ENCODE data around the gene RPL38.

The RPL38 gene

DNA sequence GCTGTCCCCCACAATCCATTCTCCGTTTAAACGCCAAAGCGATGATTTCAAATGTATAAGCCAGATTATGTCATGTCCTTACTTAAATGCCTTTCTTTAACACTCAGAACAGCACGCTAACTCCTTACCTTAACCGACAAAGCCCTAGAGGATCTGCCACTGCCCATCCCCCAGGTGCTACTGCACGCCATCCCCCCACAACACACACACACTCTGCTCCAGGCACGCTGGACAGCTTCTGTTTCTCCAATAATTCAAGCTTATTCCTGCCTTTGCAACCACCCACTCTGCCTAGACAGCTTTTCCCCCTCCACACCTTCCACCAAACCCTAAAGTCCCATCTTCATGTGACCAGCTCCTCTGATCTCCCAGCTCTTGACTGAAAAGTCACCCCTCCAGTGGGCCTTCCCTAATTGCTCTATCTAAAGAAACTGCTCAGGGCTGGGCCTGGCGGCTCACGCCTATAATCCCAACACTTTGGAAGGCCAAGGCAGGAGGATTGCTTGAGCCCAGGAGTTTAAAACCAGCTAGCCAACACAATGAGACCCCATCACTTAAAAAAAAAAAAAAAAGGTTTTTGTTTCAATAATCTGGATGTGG is 38.9 kb upstream of the RPL38 start:
- no peak overlapping the region for H3K9ac ChIP-seq (ENCODE audit: low read length)
- H3K4me3 ChIP-seq (ENCODE audit: low read depth, low read length) = no peak overlapping the region
- H3K36me3 ChIP-seq (ENCODE audit: control insufficient read depth, insufficient read depth, low read length) = no peaks in the 10 kb centered on the region
- no peaks in the 10 kb centered on the region for H3K27me3 ChIP-seq (ENCODE audit: control insufficient read depth, insufficient read depth, low read length)
- peaks cover 8% of the 10 kb centered on the region; the same call in 1 of the 2 replicates for H3K4me1 ChIP-seq (ENCODE audit: control insufficient read depth, insufficient read depth, low read length)
- H3K27ac ChIP-seq (ENCODE audit: low read depth, low read length) = no peak overlapping the region
- no peaks in the 10 kb centered on the region for H3K9me3 ChIP-seq (ENCODE audit: control insufficient read depth, insufficient read depth, low read depth, low read length)

GRCh38 chr17:74165797-74166365 is 37.6 kb upstream of the RPL38 start:
- no peaks in the 10 kb centered on the region for H3K27me3 ChIP-seq (ENCODE audit: control insufficient read depth, insufficient read depth, low read length)
- H3K9me3 ChIP-seq (ENCODE audit: control insufficient read depth, insufficient read depth, low read depth, low read length) = no peaks in the 10 kb centered on the region
- H3K4me3 ChIP-seq (ENCODE audit: low read depth, low read length) = no peak overlapping the region
- H3K9ac ChIP-seq (ENCODE audit: low read length) = no peak overlapping the region
- H3K4me1 ChIP-seq (ENCODE audit: control insufficient read depth, insufficient read depth, low read length) = peaks cover 8% of the 10 kb centered on the region; the same call in 1 of the 2 replicates
- H3K27ac ChIP-seq (ENCODE audit: low read depth, low read length) = no peak overlapping the region
- H3K36me3 ChIP-seq (ENCODE audit: control insufficient read depth, insufficient read depth, low read length) = no peaks in the 10 kb centered on the region

- Histone ChIP-seq H3K36me3 (ENCODE audit: control insufficient read depth, insufficient read depth, low read length) (no peaks in the 10 kb centered on the region), H3K27me3 (ENCODE audit: control insufficient read depth, insufficient read depth, low read length) (no peaks in the 10 kb centered on the region), H3K9ac (ENCODE audit: low read length) (no peak overlapping the region)
These were observed 32.6 kb upstream of the RPL38 start for GRCh38 chr17:74170924-74171323.

GRCh38 chr17:74172700-74173099 is 30.8 kb upstream of the RPL38 start:
- Histone ChIP-seq H3K4me3 (ENCODE audit: low read depth, low read length) (no peak overlapping the region), H3K9me3 (ENCODE audit: control insufficient read depth, insufficient read depth, low read depth, low read length) (no peaks in the 10 kb centered on the region), H3K9ac (ENCODE audit: low read length) (no peak overlapping the region), H3K4me1 (ENCODE audit: control insufficient read depth, insufficient read depth, low read length) (no peaks in the 10 kb centered on the region), H3K36me3 (ENCODE audit: control insufficient read depth, insufficient read depth, low read length) (no peaks in the 10 kb centered on the region), H3K27ac (ENCODE audit: low read depth, low read length) (no peak overlapping the region), H3K27me3 (ENCODE audit: control insufficient read depth, insufficient read depth, low read length) (no peaks in the 10 kb centered on the region)

More at GRCh38 chr17:74170924-74171323, 32.6 kb upstream of the RPL38 start:
- Histone ChIP-seq H3K27ac (ENCODE audit: low read depth, low read length) (no peak overlapping the region), H3K4me3 (ENCODE audit: low read depth, low read length) (no peak overlapping the region), H3K9me3 (ENCODE audit: control insufficient read depth, insufficient read depth, low read depth, low read length) (no peaks in the 10 kb centered on the region), H3K4me1 (ENCODE audit: control insufficient read depth, insufficient read depth, low read length) (no peaks in the 10 kb centered on the region)

DNA sequence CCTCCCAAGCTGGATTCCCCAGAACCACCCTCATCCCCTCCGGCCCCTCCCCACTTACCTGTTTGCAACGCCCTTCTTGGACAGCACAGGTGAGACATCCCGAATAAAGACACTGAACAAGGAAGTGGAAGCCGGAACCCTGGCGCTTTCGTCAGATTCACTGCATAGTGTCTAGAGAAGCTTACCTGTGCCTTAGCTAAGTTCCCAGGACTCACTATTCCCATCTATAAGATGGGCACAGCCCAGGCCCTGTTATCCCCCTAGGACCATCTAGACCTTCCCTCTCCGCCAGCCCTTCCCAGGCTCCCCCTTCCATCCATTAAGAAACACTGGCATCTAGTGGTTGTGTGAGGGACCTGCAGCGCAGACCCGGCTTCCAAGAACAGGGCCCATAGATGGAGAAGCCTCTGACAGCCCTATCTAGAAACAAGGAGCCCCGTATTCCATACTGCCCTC is 26.9 kb upstream of the RPL38 start:
- H3K9me3 ChIP-seq (ENCODE audit: control insufficient read depth, insufficient read depth, low read depth, low read length) = no peaks in the 10 kb centered on the region
- H3K36me3 ChIP-seq (ENCODE audit: control insufficient read depth, insufficient read depth, low read length) = no peaks in the 10 kb centered on the region
- no peaks in the 10 kb centered on the region for H3K27me3 ChIP-seq (ENCODE audit: control insufficient read depth, insufficient read depth, low read length)
- no peak overlapping the region for H3K9ac ChIP-seq (ENCODE audit: low read length)
- no peak overlapping the region for H3K4me3 ChIP-seq (ENCODE audit: low read depth, low read length)
- H3K27ac ChIP-seq (ENCODE audit: low read depth, low read length) = no peak overlapping the region
- no peaks in the 10 kb centered on the region; the same call in 1 of the 2 replicates for H3K4me1 ChIP-seq (ENCODE audit: control insufficient read depth, insufficient read depth, low read length)

DNA sequence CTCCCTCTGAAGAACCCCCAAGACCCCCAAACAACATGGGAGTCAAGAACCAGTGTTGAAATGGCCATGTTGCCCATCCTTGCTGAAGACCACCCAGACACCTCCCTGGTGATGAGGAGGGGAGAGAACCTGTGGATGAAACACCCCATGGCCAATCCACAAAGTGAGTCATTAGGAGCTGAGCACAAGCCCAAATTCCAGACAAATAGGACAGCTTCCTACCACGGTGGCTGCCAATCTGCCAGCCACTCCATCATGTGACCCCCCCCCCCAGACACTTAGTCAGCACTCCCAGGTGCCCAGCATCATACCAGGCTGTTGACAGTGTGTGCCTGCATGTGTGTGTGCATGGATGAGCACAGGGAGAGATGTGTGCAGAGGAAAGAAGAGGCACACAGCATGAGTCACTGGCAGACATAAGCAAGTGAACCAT is 26.4 kb upstream of the RPL38 start:
- H3K27me3 ChIP-seq (ENCODE audit: control insufficient read depth, insufficient read depth, low read length) = no peaks in the 10 kb centered on the region
- H3K9ac ChIP-seq (ENCODE audit: low read length) = no peak overlapping the region
- no peaks in the 10 kb centered on the region; the same call in 1 of the 2 replicates for H3K4me1 ChIP-seq (ENCODE audit: control insufficient read depth, insufficient read depth, low read length)
- no peaks in the 10 kb centered on the region for H3K36me3 ChIP-seq (ENCODE audit: control insufficient read depth, insufficient read depth, low read length)
- H3K27ac ChIP-seq (ENCODE audit: low read depth, low read length) = no peak overlapping the region
- no peak overlapping the region for H3K4me3 ChIP-seq (ENCODE audit: low read depth, low read length)
- H3K9me3 ChIP-seq (ENCODE audit: control insufficient read depth, insufficient read depth, low read depth, low read length) = no peaks in the 10 kb centered on the region

DNA sequence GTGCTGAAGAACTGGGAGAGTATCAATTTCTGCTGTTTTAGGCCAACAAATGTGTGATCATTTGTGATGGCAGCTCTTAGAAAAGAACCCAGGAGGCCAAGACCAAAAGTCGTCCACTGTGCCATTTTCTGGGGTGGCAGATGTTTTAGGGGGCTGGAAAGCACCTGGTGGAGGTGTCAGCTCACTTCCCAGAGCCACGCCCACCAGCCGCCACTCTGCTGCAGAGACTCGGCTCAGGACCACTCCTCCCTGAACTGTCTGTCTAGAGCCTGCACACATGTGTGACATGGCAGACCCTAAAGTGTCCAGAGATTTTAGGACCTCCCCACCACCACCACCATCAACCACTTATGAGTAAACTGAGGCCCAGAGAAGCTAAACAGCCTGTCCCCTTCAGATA is 23.9 kb upstream of the RPL38 start:
- no peaks in the 10 kb centered on the region; the same call in 1 of the 2 replicates for H3K4me1 ChIP-seq (ENCODE audit: control insufficient read depth, insufficient read depth, low read length)
- no peak overlapping the region for H3K4me3 ChIP-seq (ENCODE audit: low read depth, low read length)
- no peaks in the 10 kb centered on the region for H3K9me3 ChIP-seq (ENCODE audit: control insufficient read depth, insufficient read depth, low read depth, low read length)
- no peaks in the 10 kb centered on the region for H3K27me3 ChIP-seq (ENCODE audit: control insufficient read depth, insufficient read depth, low read length)
- H3K9ac ChIP-seq (ENCODE audit: low read length) = no peak overlapping the region
- H3K27ac ChIP-seq (ENCODE audit: low read depth, low read length) = no peak overlapping the region
- H3K36me3 ChIP-seq (ENCODE audit: control insufficient read depth, insufficient read depth, low read length) = no peaks in the 10 kb centered on the region

- Histone ChIP-seq H3K27ac (ENCODE audit: low read depth, low read length) (no peak overlapping the region), H3K9ac (ENCODE audit: low read length) (no peak overlapping the region), H3K9me3 (ENCODE audit: control insufficient read depth, insufficient read depth, low read depth, low read length) (no peaks in the 10 kb centered on the region), H3K36me3 (ENCODE audit: control insufficient read depth, insufficient read depth, low read length) (no peaks in the 10 kb centered on the region), H3K4me3 (ENCODE audit: low read depth, low read length) (no peak overlapping the region), H3K27me3 (ENCODE audit: control insufficient read depth, insufficient read depth, low read length) (no peaks in the 10 kb centered on the region), H3K4me1 (ENCODE audit: control insufficient read depth, insufficient read depth, low read length) (no peaks in the 10 kb centered on the region; the same call in 1 of the 2 replicates)
These were observed 23.1 kb upstream of the RPL38 start for GRCh38 chr17:74180336-74180735.

GRCh38 chr17:74181341-74181740 is 22.1 kb upstream of the RPL38 start:
- Histone ChIP-seq H3K4me3 (ENCODE audit: low read depth, low read length) (no peak overlapping the region), H3K4me1 (ENCODE audit: control insufficient read depth, insufficient read depth, low read length) (no peaks in the 10 kb centered on the region; the same call in 1 of the 2 replicates), H3K9me3 (ENCODE audit: control insufficient read depth, insufficient read depth, low read depth, low read length) (no peaks in the 10 kb centered on the region), H3K27ac (ENCODE audit: low read depth, low read length) (no peak overlapping the region), H3K36me3 (ENCODE audit: control insufficient read depth, insufficient read depth, low read length) (no peaks in the 10 kb centered on the region), H3K27me3 (ENCODE audit: control insufficient read depth, insufficient read depth, low read length) (no peaks in the 10 kb centered on the region), H3K9ac (ENCODE audit: low read length) (no peak overlapping the region)

DNA sequence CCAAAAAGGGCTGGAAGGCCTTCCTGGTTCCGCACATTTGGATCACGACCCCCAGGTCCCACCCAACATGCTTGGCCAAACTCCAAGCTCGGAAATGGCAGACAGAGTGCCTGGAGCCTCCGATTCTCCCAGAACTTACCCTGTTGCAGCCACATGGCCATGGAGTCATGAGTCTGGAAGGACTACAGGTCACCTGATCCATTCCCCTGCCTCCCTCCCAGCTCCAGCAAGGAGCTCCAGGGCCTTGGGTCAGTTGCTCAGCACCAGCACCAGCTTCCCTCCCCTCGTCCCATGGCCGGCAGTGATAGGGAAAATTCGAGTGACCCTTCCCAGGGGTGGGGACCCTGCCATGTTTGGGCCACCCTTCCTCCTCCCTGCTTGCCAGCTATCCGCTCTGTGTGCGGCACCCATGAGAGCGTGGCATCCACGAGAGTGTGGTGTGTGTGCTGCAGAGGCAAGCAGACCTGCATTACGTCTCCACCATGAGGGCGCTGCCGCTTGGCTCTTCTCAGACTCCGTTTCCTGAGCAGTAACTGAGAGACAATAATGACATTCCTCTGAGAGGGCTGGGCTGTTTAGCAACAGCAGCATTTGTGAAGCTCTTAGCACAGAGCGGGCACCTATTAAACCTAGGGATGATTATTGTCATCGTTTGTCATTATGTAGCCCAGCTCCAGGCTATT is 21.3 kb upstream of the RPL38 start:
- no peak overlapping the region for H3K9ac ChIP-seq (ENCODE audit: low read length)
- H3K4me3 ChIP-seq (ENCODE audit: low read depth, low read length) = no peak overlapping the region
- no peaks in the 10 kb centered on the region for H3K27me3 ChIP-seq (ENCODE audit: control insufficient read depth, insufficient read depth, low read length)
- H3K36me3 ChIP-seq (ENCODE audit: control insufficient read depth, insufficient read depth, low read length) = no peaks in the 10 kb centered on the region
- H3K27ac ChIP-seq (ENCODE audit: low read depth, low read length) = no peak overlapping the region
- no peaks in the 10 kb centered on the region for H3K9me3 ChIP-seq (ENCODE audit: control insufficient read depth, insufficient read depth, low read depth, low read length)
- no peaks in the 10 kb centered on the region; the same call in 1 of the 2 replicates for H3K4me1 ChIP-seq (ENCODE audit: control insufficient read depth, insufficient read depth, low read length)

DNA sequence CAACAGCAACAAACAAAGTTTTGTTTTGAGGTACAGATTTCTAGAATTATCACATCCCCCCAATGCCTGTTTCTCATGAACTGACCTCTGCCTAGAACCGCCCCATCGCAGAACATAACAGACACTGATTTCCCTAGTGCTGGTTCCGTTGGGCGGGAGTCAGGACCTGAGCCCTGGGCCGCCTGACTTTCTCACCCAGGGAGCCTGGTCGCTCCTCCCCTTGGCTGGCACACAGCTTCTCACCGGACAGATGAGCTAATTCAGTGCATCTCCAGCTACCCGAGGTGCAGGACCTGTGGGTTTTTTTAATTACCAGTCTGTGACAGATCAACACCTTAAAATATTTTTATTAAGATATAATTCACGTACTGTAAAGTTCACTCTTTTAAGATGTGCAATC is 20.1 kb upstream of the RPL38 start:
- H3K27me3 ChIP-seq (ENCODE audit: control insufficient read depth, insufficient read depth, low read length) = no peaks in the 10 kb centered on the region
- H3K4me3 ChIP-seq (ENCODE audit: low read depth, low read length) = no peak overlapping the region
- H3K27ac ChIP-seq (ENCODE audit: low read depth, low read length) = no peak overlapping the region
- no peak overlapping the region for H3K9ac ChIP-seq (ENCODE audit: low read length)
- no peaks in the 10 kb centered on the region for H3K9me3 ChIP-seq (ENCODE audit: control insufficient read depth, insufficient read depth, low read depth, low read length)
- no peaks in the 10 kb centered on the region for H3K36me3 ChIP-seq (ENCODE audit: control insufficient read depth, insufficient read depth, low read length)
- no peaks in the 10 kb centered on the region; the same call in 1 of the 2 replicates for H3K4me1 ChIP-seq (ENCODE audit: control insufficient read depth, insufficient read depth, low read length)

Data from HUES6 (cell line).